SK-N-MC (cell line): ENCODE data around the gene B4GALNT1.
"Not testable (repeated sequence)": the region's sequence is repeated elsewhere in the genome, so short reads cannot be mapped to it uniquely, and the experiment has no call there.

ENCODE experiments used
- DNase-seq: peaks from one replicate; pipeline ENCODE4 v3.0.0-alpha.2; 2011; ENCODE audit warnings: low read depth, low spot score
- H3K27ac ChIP-seq: fragments of 200-600 bp; sonication (generic); 2 replicates; pipeline ENCODE4 v1.5.1; 2016; ENCODE audit warnings: mixed run types
- H3K36me3 ChIP-seq: fragments of 200-600 bp; sonication (generic); 2 replicates; pipeline ENCODE4 v1.6.1; 2017; ENCODE audit warnings: antibody characterized with exemption, low read length, mixed read lengths; ENCODE audit not compliant: insufficient read depth
- H3K4me3 ChIP-seq: fragments of 200-600 bp; sonication (generic); 2 replicates; pipeline ENCODE4 v1.5.1; 2016
- H3K9ac ChIP-seq: fragments of 200-600 bp; sonication (generic); 2 replicates; pipeline ENCODE4 v1.8.0; 2017; ENCODE audit warnings: mixed run types, mixed read lengths; ENCODE audit not compliant: insufficient read length
- H3K9me3 ChIP-seq: fragments of 200-600 bp; sonication (generic); 2 replicates; pipeline ENCODE4 v1.6.1; 2017; ENCODE audit warnings: low read depth, mild to moderate bottlenecking, antibody characterized with exemption, low read length, moderate library complexity, mixed read lengths
- EZH2 ChIP-seq: fragments of 200-600 bp; sonication (generic); IDR thresholded peaks from one replicate; pipeline ENCODE4 v1.6.1; 2017; ENCODE audit warnings: antibody characterized with exemption
- FOXP2 ChIP-seq: optimal IDR thresholded peaks from 2 replicates; pipeline ENCODE3; 2011; ENCODE audit warnings: mild to moderate bottlenecking, moderate library complexity; ENCODE audit not compliant: insufficient read depth; ENCODE audit errors: extremely low read length, control extremely low read depth
- POLR2AphosphoS5 ChIP-seq: IDR thresholded peaks from 2 replicates; pipeline ENCODE4 v1.6.1; 2012; ENCODE audit warnings: mild to moderate bottlenecking, low read depth, low read length, borderline replicate concordance

The B4GALNT1 gene

GRCh38 chr12:57661376-57661775 is 28.4 kb upstream of the B4GALNT1 start:
- TF ChIP-seq POLR2AphosphoS5 (no peak), EZH2 (no peak)
- Histone ChIP-seq H3K9me3 (no peaks in the 10 kb centered on the region; the same call in 1 of the 2 replicates), H3K27ac (no peak overlapping the region), H3K4me3 (no peak overlapping the region), H3K36me3 (no peaks in the 10 kb centered on the region), H3K9ac (no peak overlapping the region)
- DNase-seq = no peak

- peaks cover 2% of the 10 kb centered on the region; the same call in 1 of the 2 replicates for H3K9me3 ChIP-seq
- H3K9ac ChIP-seq = no peak overlapping the region
- DNase-seq = no peak
Observed at GRCh38 chr12:57658890-57659289, 25.9 kb upstream of the B4GALNT1 start.

GRCh38 chr12:57657744-57658143 is 24.7 kb upstream of the B4GALNT1 start:
- TF ChIP-seq FOXP2 = no peak
- no peak for TF ChIP-seq EZH2
- no peak for TF ChIP-seq POLR2AphosphoS5
- DNase-seq = no peak
- H3K36me3 ChIP-seq = no peaks in the 10 kb centered on the region
- H3K9me3 ChIP-seq = peaks cover 2% of the 10 kb centered on the region; the same call in 1 of the 2 replicates
- H3K27ac ChIP-seq = no peak overlapping the region
- H3K4me3 ChIP-seq = no peak overlapping the region
- H3K9ac ChIP-seq = no peak overlapping the region

More at GRCh38 chr12:57658890-57659289, 25.9 kb upstream of the B4GALNT1 start:
- Histone ChIP-seq H3K36me3 (no peaks in the 10 kb centered on the region), H3K27ac (no peak overlapping the region), H3K4me3 (no peak overlapping the region)
- TF ChIP-seq EZH2 (no peak), POLR2AphosphoS5 (no peak), FOXP2 (no peak)

- DNase-seq, H3K9me3 ChIP-seq: not testable (repeated sequence)
Observed at GRCh38 chr12:57656408-57656807, 23.4 kb upstream of the B4GALNT1 start.

GRCh38 chr12:57655541-57656240 is 22.7 kb upstream of the B4GALNT1 start:
- Histone ChIP-seq H3K4me3 (no peak overlapping the region), H3K9ac (no peak overlapping the region), H3K36me3 (no peaks in the 10 kb centered on the region), H3K9me3 (peaks cover 2% of the 10 kb centered on the region; the same call in 1 of the 2 replicates), H3K27ac (no peak overlapping the region)
- TF ChIP-seq FOXP2 (no peak), EZH2 (no peak), POLR2AphosphoS5 (no peak)
- no peak for DNase-seq

More at GRCh38 chr12:57656408-57656807, 23.4 kb upstream of the B4GALNT1 start:
- not testable (repeated sequence) for H3K4me3 ChIP-seq, H3K9ac ChIP-seq, H3K27ac ChIP-seq, H3K36me3 ChIP-seq

GRCh38 chr12:57654042-57654441 is 21.0 kb upstream of the B4GALNT1 start:
- DNase-seq = no peak
- Histone ChIP-seq H3K27ac (no peak overlapping the region), H3K36me3 (no peaks in the 10 kb centered on the region), H3K9ac (no peak overlapping the region), H3K4me3 (no peak overlapping the region), H3K9me3 (peaks cover 2% of the 10 kb centered on the region; the same call in 1 of the 2 replicates)
- TF ChIP-seq POLR2AphosphoS5 (no peak), EZH2 (no peak), FOXP2 (no peak)

GRCh38 chr12:57646659-57647049 is 13.7 kb upstream of the B4GALNT1 start:
- not testable (repeated sequence) for H3K27ac ChIP-seq

GRCh38 chr12:57645990-57646658 is 13.1 kb upstream of the B4GALNT1 start:
- H3K9ac ChIP-seq, H3K36me3 ChIP-seq, H3K27ac ChIP-seq, DNase-seq, H3K4me3 ChIP-seq, H3K9me3 ChIP-seq: not testable (repeated sequence)

More at GRCh38 chr12:57646659-57647049, 13.7 kb upstream of the B4GALNT1 start:
- H3K9me3 ChIP-seq, H3K36me3 ChIP-seq, H3K4me3 ChIP-seq, DNase-seq, H3K9ac ChIP-seq: not testable (repeated sequence)

- no peak for DNase-seq
- no peak overlapping the region for H3K27ac ChIP-seq
Observed at GRCh38 chr12:57641699-57642442, 8.9 kb upstream of the B4GALNT1 start.

More at GRCh38 chr12:57641699-57642442, 8.9 kb upstream of the B4GALNT1 start:
- TF ChIP-seq POLR2AphosphoS5 (no peak), EZH2 (no peak), FOXP2 (no peak)
- H3K9ac ChIP-seq = no peak overlapping the region
- no peaks in the 10 kb centered on the region for H3K36me3 ChIP-seq
- H3K4me3 ChIP-seq = no peak overlapping the region
- no peaks in the 10 kb centered on the region; the same call in 1 of the 2 replicates for H3K9me3 ChIP-seq
